Activated B cell treated with CpG ODN at 0.5 μM for 24 hours (primary cell): ENCODE data around the gene CASTOR1. TPM values are rescaled to one million over a fixed set of nuclear protein-coding genes. Genes with fewer than 3 reads are reported as not detected.
A peak's percentile ranks its signal among the peaks of the same experiment; 100 is the strongest.

Experiments used
- ATAC-seq: fragments of 200-7000 bp; cut with Tn5 transposase; one replicate; pipeline ENCODE4 v1.10.0; 2021; ENCODE audit warnings: low read depth, mild to moderate bottlenecking, moderate library complexity
- CTCF ChIA-PET: fragments of 350-600 bp; sonication (Branson Sonifier 250); formaldehyde crosslinking; loops from one replicate; lab custom pipeline; 2021; ENCODE audit warnings: antibody characterized with exemption; lab: Charles Lee
- POLR2A ChIA-PET: fragments of 350-600 bp; sonication (Branson Sonifier 250); formaldehyde crosslinking; loops from one replicate; lab custom pipeline; 2021; ENCODE audit warnings: antibody characterized with exemption; lab: Charles Lee
- DNase-seq: peaks from one replicate; pipeline ENCODE4 v3.0.0; 2022
- H3K27ac Mint-ChIP-seq: one replicate; pipeline ENCODE4 v1.8.0; 2020; ENCODE audit warnings: mixed read lengths
- H3K27me3 Mint-ChIP-seq: one replicate; pipeline ENCODE4 v1.8.0; 2021; ENCODE audit warnings: mixed read lengths
- H3K36me3 Mint-ChIP-seq: one replicate; pipeline ENCODE4 v1.8.0; 2021; ENCODE audit warnings: low read depth, mixed read lengths
- H3K4me1 Mint-ChIP-seq: one replicate; pipeline ENCODE4 v1.8.0; 2021; ENCODE audit warnings: mixed read lengths
- H3K4me3 Mint-ChIP-seq: one replicate; pipeline ENCODE4 v1.8.0; 2020; ENCODE audit warnings: mild to moderate bottlenecking, mixed read lengths
- H3K9me3 Mint-ChIP-seq: one replicate; pipeline ENCODE4 v1.8.0; 2020; ENCODE audit warnings: mixed read lengths
- CTCF ChIP-seq: fragments of 200-600 bp; IDR thresholded peaks from one replicate; pipeline ENCODE4 v1.8.0; 2022; ENCODE audit warnings: antibody characterized with exemption, mild to moderate bottlenecking
- intact Hi-C: fragments of 100-400 bp; cut with micrococcal nuclease; formaldehyde crosslinking; loops from one replicate; pipeline ENCODE4 v1.15.1; 2024
- total RNA-seq: library from RNA; stranded (reverse); gene quantifications from 2 replicates; pipeline ENCODE4 v1.2.3, GENCODE V29; 2022

The CASTOR1 gene
- total RNA-seq, 1 donor from 2014 or later: 2.4 TPM

GRCh38 chr22:30328466-30329049, 39.3 kb upstream of the CASTOR1 start:
- Mint-ChIP-seq H3K27me3 (no peaks in the 10 kb centered on the region), H3K36me3 (peaks cover 30% of the 10 kb centered on the region), H3K4me1 (peaks cover 38% of the 10 kb centered on the region), H3K27ac (no peak overlapping the region), H3K4me3 (no peak overlapping the region), H3K9me3 (no peaks in the 10 kb centered on the region)
- ATAC-seq (no peak), DNase-seq (no peak)
- ChIA-PET POLR2A (interaction anchor here (1.9 to 6.2 kb wide), 5 partner anchors 7 to 96 kb away, joined by 5 to 92 read pairs (median 42); partner anchors contain the start of genes CASTOR1, CCDC157, MTFP1 and SF3A1), CTCF (interaction anchor here (0.6 to 7.5 kb wide), 2 partner anchors 40 to 59 kb away, joined by 5 to 83 read pairs; partner anchors contain the start of genes CASTOR1 and RNF215)
- no peak for TF ChIP-seq CTCF
- intact Hi-C loops: no loop called here

- no peaks in the 10 kb centered on the region for H3K27me3 Mint-ChIP-seq
- intact Hi-C loops: loop anchor here (1.0 to 2.0 kb wide), 5 partner anchors 28 to 95 kb away; partner anchors contain the start of genes CASTOR1, RNF215 and SF3A1
- ATAC-seq (no peak), DNase-seq (no peak)
- H3K9me3 Mint-ChIP-seq: no peaks in the 10 kb centered on the region
- H3K27ac Mint-ChIP-seq: peak overlapping the region; percentile 82
- H3K4me1 Mint-ChIP-seq: peaks cover 43% of the 10 kb centered on the region
- TF ChIP-seq CTCF: no peak
- peak overlapping the region; percentile 76 for H3K4me3 Mint-ChIP-seq
- peaks cover 27% of the 10 kb centered on the region for H3K36me3 Mint-ChIP-seq
- CTCF ChIA-PET: interaction anchor here (0.6 to 7.5 kb wide), 3 partner anchors 8 to 59 kb away, joined by 3 to 83 read pairs (median 5); partner anchors contain the start of genes CASTOR1 and RNF215
- POLR2A ChIA-PET: interaction anchor here (1.1 to 6.2 kb wide), 8 partner anchors 8 to 641 kb away, joined by 4 to 92 read pairs (median 20); partner anchors contain the start of genes CASTOR1, CCDC157, MORC2 and MTFP1
These were observed 38.6 kb upstream of the CASTOR1 start for GRCh38 chr22:30327864-30328345.

GRCh38 chr22:30326706-30327362, 37.5 kb upstream of the CASTOR1 start, which contains the start of gene TBC1D10A:
Gene TBC1D10A, minus strand, starts transcription at chr22:30326941. Its CDS starts 60 bp downstream, at chr22:30326881.
- intact Hi-C loops: loop anchor here (1.0 to 2.0 kb wide), 7 partner anchors 17 to 96 kb away; partner anchors contain the start of genes CASTOR1, RNF215 and SF3A1
- H3K4me3 Mint-ChIP-seq: peak within 1 kb of the TSS; percentile 86
- peak; percentile 94 for ATAC-seq
- POLR2A ChIA-PET: interaction anchor here (0.6 to 6.2 kb wide), 19 partner anchors 9 to 964 kb away, joined by 3 to 92 read pairs (median 6); partner anchors contain the start of genes CASTOR1, CCDC157, MORC2 and MTFP1
- H3K9me3 Mint-ChIP-seq: no peaks in the 10 kb centered on the region
- TF ChIP-seq CTCF: no peak
- H3K36me3 Mint-ChIP-seq: peaks cover 19% of the 10 kb centered on the region
- DNase-seq: peak; percentile 83
- H3K4me1 Mint-ChIP-seq: peaks cover 45% of the 10 kb centered on the region
- H3K27ac Mint-ChIP-seq: peak within 1 kb of the TSS; percentile 82
- CTCF ChIA-PET: interaction anchor here (0.8 to 7.5 kb wide), 6 partner anchors 9 to 59 kb away, joined by 3 to 83 read pairs (median 4); partner anchors contain the start of gene CASTOR1
- no peaks in the 10 kb centered on the region for H3K27me3 Mint-ChIP-seq

GRCh38 chr22:30326255-30326705, 37.0 kb upstream of the CASTOR1 start:
- no peak for TF ChIP-seq CTCF
- Mint-ChIP-seq H3K27ac (no peak overlapping the region), H3K4me1 (peaks cover 49% of the 10 kb centered on the region), H3K4me3 (peak overlapping the region; percentile 86), H3K36me3 (peaks cover 19% of the 10 kb centered on the region), H3K27me3 (no peaks in the 10 kb centered on the region), H3K9me3 (no peaks in the 10 kb centered on the region)
- ChIA-PET CTCF (interaction anchor here (0.8 to 7.5 kb wide), 6 partner anchors 9 to 60 kb away, joined by 3 to 83 read pairs (median 4); partner anchors contain the start of gene CASTOR1), POLR2A (interaction anchor here (0.5 to 6.2 kb wide), 18 partner anchors 9 to 1042 kb away, joined by 3 to 92 read pairs (median 6); partner anchors contain the start of genes CASTOR1, CCDC157, MTFP1 and OSM)
- intact Hi-C loops: loop anchor here (1.0 to 2.0 kb wide), 3 partner anchors 16 to 97 kb away; no protein-coding TSS in a partner anchor
- ATAC-seq: peak; percentile 16
- no peak for DNase-seq
